ENCODE results near the gene PHOSPHO2. TPM values are rescaled to one million over a fixed set of nuclear protein-coding genes. Genes with fewer than 3 reads are reported as not detected.
A peak's percentile ranks its signal among the peaks of the same experiment; 100 is the strongest.

The PHOSPHO2 gene
- polyA plus RNA-seq, 4 donors = 3.8 to 22.1 (median 5.3) TPM

GRCh38 chr2:169732075-169732474, 37.8 kb downstream of the PHOSPHO2 start:
- FAIRE-seq (no peak), DNase-seq (no peak)
- WGBS, 3 donors = 61 to 73% (median 68%) methylated on average over 5 of the region's 5 CpGs
- Histone ChIP-seq H3K27me3 (ENCODE audit: control insufficient read depth in 3 of 3, insufficient read depth in 3 of 3, low read length in 3 of 3) (no peaks in the 10 kb centered on the region), H3K4me3 (ENCODE audit: low read depth in 1 of 3, low read length in 3 of 3) (no peak overlapping the region), H3K27ac (ENCODE audit: low read depth in 1 of 3, low read length in 2 of 3) (no peak overlapping the region), H3K36me3 (ENCODE audit: control insufficient read depth in 3 of 3, insufficient read depth in 2 of 3, low read depth in 1 of 3, low read length in 3 of 3) (no peaks in the 10 kb centered on the region), H3K4me1 (ENCODE audit: control insufficient read depth in 3 of 3, insufficient read depth in 2 of 3, low read depth in 1 of 3, low read length in 2 of 3) (peaks cover 0 to 11% (median 2%) of the 10 kb centered on the region in 3 donors), H3K9me3 (ENCODE audit: control insufficient read depth in 2 of 2, insufficient read depth in 1 of 2, low read depth in 1 of 2, low read length in 1 of 2) (no peaks in the 10 kb centered on the region)

DNA sequence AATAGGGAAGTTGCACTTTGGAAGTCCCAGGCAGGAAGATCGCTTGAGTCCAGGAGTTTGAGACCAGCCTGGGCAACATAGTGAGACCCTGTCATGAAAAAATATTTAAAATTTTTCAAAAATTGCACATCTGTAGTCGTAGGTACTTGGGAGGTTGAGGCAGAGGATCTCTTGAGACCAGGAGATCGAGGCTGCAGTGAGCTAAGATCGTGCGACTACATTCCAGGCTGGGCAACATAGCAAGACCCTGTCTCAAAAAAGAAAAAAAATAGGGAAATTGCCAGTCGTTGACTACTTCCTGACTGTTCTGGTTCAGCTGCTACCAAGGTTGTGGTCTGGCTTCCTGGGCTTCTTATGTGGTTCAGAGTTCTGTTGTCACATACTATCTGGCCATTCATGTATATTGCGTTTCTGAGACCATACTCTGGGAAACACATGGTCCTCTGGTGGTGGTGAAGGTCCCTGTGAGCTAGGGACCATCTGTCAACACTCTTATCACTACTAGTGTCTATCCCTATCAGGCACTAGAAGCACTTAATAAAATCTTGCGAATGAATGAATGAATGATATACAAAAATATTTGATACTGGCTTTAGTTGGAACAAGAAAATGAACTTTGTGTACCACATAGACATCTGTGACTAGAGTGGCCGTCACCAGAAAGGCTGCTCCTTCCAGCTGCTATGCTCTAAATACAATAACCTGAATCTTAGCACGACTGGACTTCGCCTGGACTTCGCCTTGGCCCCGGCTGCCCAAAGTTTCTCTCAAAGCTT, 38.5 kb downstream of the PHOSPHO2 start:
- H3K36me3 ChIP-seq (ENCODE audit: control insufficient read depth in 3 of 3, insufficient read depth in 2 of 3, low read depth in 1 of 3, low read length in 3 of 3) = no peaks in the 10 kb centered on the region
- peaks cover 0 to 14% (median 2%) of the 10 kb centered on the region in 3 donors for H3K4me1 ChIP-seq (ENCODE audit: control insufficient read depth in 3 of 3, insufficient read depth in 2 of 3, low read depth in 1 of 3, low read length in 2 of 3)
- peak overlapping the region in 2 of 3 donors; percentile 28 to 73 for H3K27ac ChIP-seq (ENCODE audit: low read depth in 1 of 3, low read length in 2 of 3)
- 46 to 49% (median 48%) methylated on average over 13 of the region's 13 CpGs for WGBS, 3 donors
- FAIRE-seq (no peak), DNase-seq (no peak)
- peak overlapping the region in 2 of 3 donors; percentile 52 to 90 for H3K4me3 ChIP-seq (ENCODE audit: low read depth in 1 of 3, low read length in 3 of 3)
- H3K9me3 ChIP-seq (ENCODE audit: control insufficient read depth in 2 of 2, insufficient read depth in 1 of 2, low read depth in 1 of 2, low read length in 1 of 2) = no peaks in the 10 kb centered on the region
- no peaks in the 10 kb centered on the region for H3K27me3 ChIP-seq (ENCODE audit: control insufficient read depth in 3 of 3, insufficient read depth in 3 of 3, low read length in 3 of 3)

DNA sequence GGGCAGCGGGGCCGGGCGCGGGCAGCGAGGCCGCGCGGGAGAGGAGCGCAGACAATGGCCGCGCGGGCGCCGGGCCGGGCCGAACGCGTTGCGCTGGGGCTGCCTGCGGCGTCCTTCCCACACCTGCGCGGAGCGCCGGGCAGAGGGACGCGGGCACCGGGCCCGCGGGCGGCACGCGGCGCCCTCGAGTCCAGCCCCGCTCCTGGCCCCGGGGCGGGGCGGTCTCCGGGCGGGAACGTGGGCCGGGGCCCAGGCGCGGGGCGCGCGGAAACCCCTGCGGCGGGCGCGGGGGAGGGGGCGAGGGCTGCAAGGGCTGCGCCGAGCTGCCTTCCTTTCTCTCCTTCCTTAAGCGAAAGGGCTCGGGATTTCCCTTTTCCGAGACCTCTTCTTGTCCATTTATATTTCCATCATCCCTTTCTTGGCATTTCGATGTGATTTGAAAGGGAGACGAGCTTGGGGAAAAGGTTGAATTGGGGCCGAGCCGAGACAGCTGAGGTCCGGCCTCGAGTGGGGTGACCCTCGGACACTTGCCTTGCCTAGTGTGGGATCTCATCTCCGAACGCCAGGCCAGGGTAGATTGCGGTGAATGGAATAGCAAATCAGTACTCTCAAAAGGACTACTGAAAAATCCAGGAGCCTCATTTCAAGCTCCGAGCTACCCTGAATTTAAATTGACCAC, 40.0 kb downstream of the PHOSPHO2 start:
- FAIRE-seq = no peak
- no peaks in the 10 kb centered on the region for H3K9me3 ChIP-seq (ENCODE audit: control insufficient read depth in 2 of 2, insufficient read depth in 1 of 2, low read depth in 1 of 2, low read length in 1 of 2)
- H3K27ac ChIP-seq (ENCODE audit: low read depth in 1 of 3, low read length in 2 of 3) = peak overlapping the region in 2 of 3 donors; percentile 28 to 65
- no peaks in the 10 kb centered on the region for H3K27me3 ChIP-seq (ENCODE audit: control insufficient read depth in 3 of 3, insufficient read depth in 3 of 3, low read length in 3 of 3)
- no peaks in the 10 kb centered on the region for H3K36me3 ChIP-seq (ENCODE audit: control insufficient read depth in 3 of 3, insufficient read depth in 2 of 3, low read depth in 1 of 3, low read length in 3 of 3)
- peaks cover 2 to 18% (median 6%) of the 10 kb centered on the region in 3 donors for H3K4me1 ChIP-seq (ENCODE audit: control insufficient read depth in 3 of 3, insufficient read depth in 2 of 3, low read depth in 1 of 3, low read length in 2 of 3)
- WGBS, 3 donors = 1 to 2% (median 1%) methylated on average over 53 to 69 of the region's 69 CpGs
- peak; percentile 25 to 71 for DNase-seq
- peak overlapping the region; percentile 75 to 90 (median 82) for H3K4me3 ChIP-seq (ENCODE audit: low read depth in 1 of 3, low read length in 3 of 3)

DNA sequence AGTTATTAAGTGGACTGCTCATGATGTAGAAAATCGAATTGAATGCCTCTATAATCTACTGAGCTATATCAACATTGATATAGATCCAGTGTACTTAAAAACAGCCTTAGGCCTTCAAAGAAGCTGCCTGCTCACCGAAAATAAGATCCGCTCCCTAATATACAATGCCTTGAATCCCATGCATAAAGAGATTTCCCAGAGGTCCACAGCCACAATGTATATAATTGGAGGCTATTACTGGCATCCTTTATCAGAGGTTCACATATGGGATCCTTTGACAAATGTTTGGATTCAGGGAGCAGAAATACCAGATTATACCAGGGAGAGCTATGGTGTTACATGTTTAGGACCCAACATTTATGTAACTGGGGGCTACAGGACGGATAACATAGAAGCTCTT, 41.4 kb downstream of the PHOSPHO2 start:
- 73 to 81% (median 74%) methylated on average over 4 of the region's 4 CpGs for WGBS, 3 donors

GRCh38 chr2:169736902-169737301, 42.6 kb downstream of the PHOSPHO2 start:
- WGBS, 3 donors = 70 to 82% (median 71%) methylated on average over 5 of the region's 5 CpGs

More for the DNA sequence above, 41.4 kb downstream of the PHOSPHO2 start:
- Histone ChIP-seq H3K4me1 (ENCODE audit: control insufficient read depth in 3 of 3, insufficient read depth in 2 of 3, low read depth in 1 of 3, low read length in 2 of 3) (peaks cover 2 to 23% (median 8%) of the 10 kb centered on the region in 3 donors), H3K27me3 (ENCODE audit: control insufficient read depth in 3 of 3, insufficient read depth in 3 of 3, low read length in 3 of 3) (no peaks in the 10 kb centered on the region), H3K4me3 (ENCODE audit: low read depth in 1 of 3, low read length in 3 of 3) (no peak overlapping the region), H3K27ac (ENCODE audit: low read depth in 1 of 3, low read length in 2 of 3) (no peak overlapping the region), H3K36me3 (ENCODE audit: control insufficient read depth in 3 of 3, insufficient read depth in 2 of 3, low read depth in 1 of 3, low read length in 3 of 3) (peaks cover 0 to 2% (median 0%) of the 10 kb centered on the region in 3 donors), H3K9me3 (ENCODE audit: control insufficient read depth in 2 of 2, insufficient read depth in 1 of 2, low read depth in 1 of 2, low read length in 1 of 2) (no peaks in the 10 kb centered on the region)
- FAIRE-seq (no peak), DNase-seq (no peak)

GRCh38 chr2:169738566-169739229, 44.4 kb downstream of the PHOSPHO2 start:
- H3K36me3 ChIP-seq (ENCODE audit: control insufficient read depth in 3 of 3, insufficient read depth in 2 of 3, low read depth in 1 of 3, low read length in 3 of 3) = peaks cover 0 to 8% (median 2%) of the 10 kb centered on the region in 3 donors
- FAIRE-seq = no peak
- peaks cover 2 to 16% (median 8%) of the 10 kb centered on the region in 3 donors for H3K4me1 ChIP-seq (ENCODE audit: control insufficient read depth in 3 of 3, insufficient read depth in 2 of 3, low read depth in 1 of 3, low read length in 2 of 3)
- H3K27me3 ChIP-seq (ENCODE audit: control insufficient read depth in 3 of 3, insufficient read depth in 3 of 3, low read length in 3 of 3) = no peaks in the 10 kb centered on the region
- WGBS, 3 donors = 53 to 55% (median 54%) methylated on average over 3 to 5 of the region's 5 CpGs
- no peak overlapping the region for H3K4me3 ChIP-seq (ENCODE audit: low read depth in 1 of 3, low read length in 3 of 3)
- DNase-seq = no peak
- H3K9me3 ChIP-seq (ENCODE audit: control insufficient read depth in 2 of 2, insufficient read depth in 1 of 2, low read depth in 1 of 2, low read length in 1 of 2) = no peaks in the 10 kb centered on the region
- H3K27ac ChIP-seq (ENCODE audit: low read depth in 1 of 3, low read length in 2 of 3) = no peak overlapping the region

More at GRCh38 chr2:169736902-169737301, 42.6 kb downstream of the PHOSPHO2 start:
- Histone ChIP-seq H3K4me3 (ENCODE audit: low read depth in 1 of 3, low read length in 3 of 3) (peak overlapping the region in 1 of 3 donors; percentile 8), H3K9me3 (ENCODE audit: control insufficient read depth in 2 of 2, insufficient read depth in 1 of 2, low read depth in 1 of 2, low read length in 1 of 2) (no peaks in the 10 kb centered on the region), H3K4me1 (ENCODE audit: control insufficient read depth in 3 of 3, insufficient read depth in 2 of 3, low read depth in 1 of 3, low read length in 2 of 3) (peaks cover 2 to 23% (median 8%) of the 10 kb centered on the region in 3 donors), H3K27me3 (ENCODE audit: control insufficient read depth in 3 of 3, insufficient read depth in 3 of 3, low read length in 3 of 3) (no peaks in the 10 kb centered on the region), H3K27ac (ENCODE audit: low read depth in 1 of 3, low read length in 2 of 3) (no peak overlapping the region), H3K36me3 (ENCODE audit: control insufficient read depth in 3 of 3, insufficient read depth in 2 of 3, low read depth in 1 of 3, low read length in 3 of 3) (peaks cover 0 to 2% (median 0%) of the 10 kb centered on the region in 3 donors)
- FAIRE-seq (no peak), DNase-seq (peak in 1 of 2 donors; percentile 23)

GRCh38 chr2:169739351-169739750, 45.1 kb downstream of the PHOSPHO2 start:
- Histone ChIP-seq H3K9me3 (ENCODE audit: control insufficient read depth in 2 of 2, insufficient read depth in 1 of 2, low read depth in 1 of 2, low read length in 1 of 2) (no peaks in the 10 kb centered on the region), H3K36me3 (ENCODE audit: control insufficient read depth in 3 of 3, insufficient read depth in 2 of 3, low read depth in 1 of 3, low read length in 3 of 3) (peaks cover 0 to 9% (median 3%) of the 10 kb centered on the region in 3 donors), H3K4me3 (ENCODE audit: low read depth in 1 of 3, low read length in 3 of 3) (no peak overlapping the region), H3K27ac (ENCODE audit: low read depth in 1 of 3, low read length in 2 of 3) (no peak overlapping the region), H3K4me1 (ENCODE audit: control insufficient read depth in 3 of 3, insufficient read depth in 2 of 3, low read depth in 1 of 3, low read length in 2 of 3) (peaks cover 2 to 16% (median 8%) of the 10 kb centered on the region in 3 donors), H3K27me3 (ENCODE audit: control insufficient read depth in 3 of 3, insufficient read depth in 3 of 3, low read length in 3 of 3) (no peaks in the 10 kb centered on the region)
- DNase-seq (peak in 1 of 2 donors; percentile 25), FAIRE-seq (no peak)
- 28 to 59% (median 33%) methylated on average over 1 of the region's 1 CpG for WGBS, 3 donors

GRCh38 chr2:169743549-169743948, 49.3 kb downstream of the PHOSPHO2 start:
- WGBS, 3 donors = 74 to 95% (median 88%) methylated on average over 4 of the region's 4 CpGs
- Histone ChIP-seq H3K9me3 (ENCODE audit: control insufficient read depth in 2 of 2, insufficient read depth in 1 of 2, low read depth in 1 of 2, low read length in 1 of 2) (no peaks in the 10 kb centered on the region), H3K4me3 (ENCODE audit: low read depth in 1 of 3, low read length in 3 of 3) (no peak overlapping the region), H3K27me3 (ENCODE audit: control insufficient read depth in 3 of 3, insufficient read depth in 3 of 3, low read length in 3 of 3) (no peaks in the 10 kb centered on the region), H3K4me1 (ENCODE audit: control insufficient read depth in 3 of 3, insufficient read depth in 2 of 3, low read depth in 1 of 3, low read length in 2 of 3) (peaks cover 2 to 9% (median 6%) of the 10 kb centered on the region in 3 donors), H3K36me3 (ENCODE audit: control insufficient read depth in 3 of 3, insufficient read depth in 2 of 3, low read depth in 1 of 3, low read length in 3 of 3) (peaks cover 0 to 30% (median 3%) of the 10 kb centered on the region in 3 donors), H3K27ac (ENCODE audit: low read depth in 1 of 3, low read length in 2 of 3) (no peak overlapping the region)
- FAIRE-seq (no peak), DNase-seq (no peak)

Measured in small intestine (tissue), 7 donors.